Mucosa of stomach (tissue), 1 donor: ENCODE measurements around the gene GOLT1A.

ENCODE experiments used
- H3K27me3 ChIP-seq: one replicate; pipeline ENCODE4 v1.7.0; 2013; ENCODE audit warnings: mild to moderate bottlenecking, low read length; ENCODE audit not compliant: control insufficient read depth, insufficient read depth
- H3K36me3 ChIP-seq: one replicate; pipeline ENCODE4 v1.7.0; 2013; ENCODE audit warnings: low read length; ENCODE audit not compliant: control insufficient read depth, insufficient read depth
- H3K4me1 ChIP-seq: one replicate; pipeline ENCODE4 v1.7.0; 2013; ENCODE audit warnings: mild to moderate bottlenecking, low read length; ENCODE audit not compliant: control insufficient read depth, insufficient read depth
- H3K4me3 ChIP-seq: one replicate; pipeline ENCODE4 v1.7.0; 2013; ENCODE audit warnings: low read length
- H3K9ac ChIP-seq: one replicate; pipeline ENCODE4 v1.7.0; 2013; ENCODE audit warnings: mild to moderate bottlenecking, low read length, moderate library complexity
- H3K9me3 ChIP-seq: one replicate; pipeline ENCODE4 v1.7.0; 2013; ENCODE audit warnings: mild to moderate bottlenecking, low read length, moderate library complexity; ENCODE audit not compliant: control insufficient read depth
- donor health status: Pancreatic carcinoma.

GOLT1A gene

GRCh38 chr1:204224655-204225054, 10.9 kb upstream of the GOLT1A start:
- H3K27me3 ChIP-seq, result no peaks in the 10 kb centered on the region
- H3K9ac ChIP-seq, result no peak overlapping the region
- peaks cover 13% of the 10 kb centered on the region for H3K4me1 ChIP-seq
- no peaks in the 10 kb centered on the region for H3K9me3 ChIP-seq
- H3K4me3 ChIP-seq, result no peak overlapping the region
- peaks cover 34% of the 10 kb centered on the region for H3K36me3 ChIP-seq

- peaks cover 35% of the 10 kb centered on the region for H3K36me3 ChIP-seq
- H3K27me3 ChIP-seq, result no peaks in the 10 kb centered on the region
- H3K4me1 ChIP-seq, result peaks cover 13% of the 10 kb centered on the region
- H3K9ac ChIP-seq, result no peak overlapping the region
- H3K9me3 ChIP-seq, result no peaks in the 10 kb centered on the region
- no peak overlapping the region for H3K4me3 ChIP-seq
These were observed 9.5 kb upstream of the GOLT1A start for GRCh38 chr1:204223129-204223860.

GRCh38 chr1:204222764-204223055, 8.9 kb upstream of the GOLT1A start:
- peaks cover 30% of the 10 kb centered on the region for H3K36me3 ChIP-seq
- H3K9ac ChIP-seq, result no peak overlapping the region
- peaks cover 7% of the 10 kb centered on the region for H3K4me1 ChIP-seq
- no peak overlapping the region for H3K4me3 ChIP-seq
- H3K27me3 ChIP-seq, result no peaks in the 10 kb centered on the region
- no peaks in the 10 kb centered on the region for H3K9me3 ChIP-seq

- Histone ChIP-seq H3K9ac (no peak overlapping the region), H3K36me3 (peaks cover 27% of the 10 kb centered on the region), H3K27me3 (no peaks in the 10 kb centered on the region), H3K4me3 (no peak overlapping the region), H3K4me1 (peaks cover 2% of the 10 kb centered on the region), H3K9me3 (no peaks in the 10 kb centered on the region)
These were observed 8.4 kb upstream of the GOLT1A start for GRCh38 chr1:204222006-204222763.

- Histone ChIP-seq H3K9ac (no peak overlapping the region), H3K4me1 (no peaks in the 10 kb centered on the region), H3K4me3 (no peak overlapping the region), H3K9me3 (no peaks in the 10 kb centered on the region), H3K36me3 (peaks cover 27% of the 10 kb centered on the region), H3K27me3 (no peaks in the 10 kb centered on the region)
These were observed 7.5 kb upstream of the GOLT1A start for GRCh38 chr1:204221271-204221670.

GRCh38 chr1:204219971-204220616, 6.3 kb upstream of the GOLT1A start:
- Histone ChIP-seq H3K36me3 (peaks cover 27% of the 10 kb centered on the region), H3K27me3 (no peaks in the 10 kb centered on the region), H3K9me3 (no peaks in the 10 kb centered on the region), H3K4me1 (no peaks in the 10 kb centered on the region), H3K9ac (no peak overlapping the region), H3K4me3 (no peak overlapping the region)

GRCh38 chr1:204218552-204218951, 4.8 kb upstream of the GOLT1A start:
- no peak overlapping the region for H3K9ac ChIP-seq

GRCh38 chr1:204217648-204218000, 3.8 kb upstream of the GOLT1A start:
- H3K4me1 ChIP-seq, result peaks cover 11% of the 10 kb centered on the region
- H3K4me3 ChIP-seq, result no peak overlapping the region
- H3K27me3 ChIP-seq, result no peaks in the 10 kb centered on the region
- no peaks in the 10 kb centered on the region for H3K9me3 ChIP-seq
- no peak overlapping the region for H3K9ac ChIP-seq
- peaks cover 22% of the 10 kb centered on the region for H3K36me3 ChIP-seq

More at GRCh38 chr1:204218552-204218951, 4.8 kb upstream of the GOLT1A start:
- H3K36me3 ChIP-seq, result peaks cover 23% of the 10 kb centered on the region
- no peaks in the 10 kb centered on the region for H3K9me3 ChIP-seq
- H3K27me3 ChIP-seq, result no peaks in the 10 kb centered on the region
- H3K4me1 ChIP-seq, result peaks cover 2% of the 10 kb centered on the region
- H3K4me3 ChIP-seq, result no peak overlapping the region

GRCh38 chr1:204216880-204217647, 3.3 kb upstream of the GOLT1A start:
- no peak overlapping the region for H3K9ac ChIP-seq
- no peak overlapping the region for H3K4me3 ChIP-seq
- H3K36me3 ChIP-seq, result peaks cover 16% of the 10 kb centered on the region
- H3K4me1 ChIP-seq, result peaks cover 13% of the 10 kb centered on the region
- no peaks in the 10 kb centered on the region for H3K9me3 ChIP-seq
- no peaks in the 10 kb centered on the region for H3K27me3 ChIP-seq

- peaks cover 13% of the 10 kb centered on the region for H3K4me1 ChIP-seq
- no peak overlapping the region for H3K9ac ChIP-seq
These were observed 2.4 kb upstream of the GOLT1A start for GRCh38 chr1:204216236-204216635.

GRCh38 chr1:204212715-204213114, 1.1 kb downstream of the GOLT1A start:
- H3K27me3 ChIP-seq, result no peaks in the 10 kb centered on the region
- H3K36me3 ChIP-seq, result no peaks in the 10 kb centered on the region
- peaks cover 13% of the 10 kb centered on the region for H3K4me1 ChIP-seq
- no peak overlapping the region for H3K9ac ChIP-seq
- H3K9me3 ChIP-seq, result no peaks in the 10 kb centered on the region
- no peak overlapping the region for H3K4me3 ChIP-seq

More at GRCh38 chr1:204216236-204216635, 2.4 kb upstream of the GOLT1A start:
- Histone ChIP-seq H3K4me3 (no peak overlapping the region), H3K27me3 (no peaks in the 10 kb centered on the region), H3K9me3 (no peaks in the 10 kb centered on the region), H3K36me3 (peaks cover 9% of the 10 kb centered on the region)

- Histone ChIP-seq H3K9me3 (no peaks in the 10 kb centered on the region), H3K4me3 (no peak overlapping the region), H3K36me3 (no peaks in the 10 kb centered on the region), H3K27me3 (no peaks in the 10 kb centered on the region), H3K9ac (no peak overlapping the region), H3K4me1 (peaks cover 23% of the 10 kb centered on the region)
These were observed 2.7 kb downstream of the GOLT1A start for GRCh38 chr1:204211046-204211445.
